PC-9 (cell line): ENCODE results near the gene ITPR3. TPM values are rescaled to one million over a fixed set of nuclear protein-coding genes. Genes with fewer than 3 reads are reported as not detected.

Experiments used
- BruUV-seq: library from RNA; stranded (reverse); fragments of 400-500 nt; replicated peaks from 2 replicates; lab custom pipeline; 2021; lab: Mats Ljungman, UMichigan
- CTCF ChIA-PET: fragments of 300-600 bp; sonication (Branson Sonifier 250); formaldehyde crosslinking; loops from one replicate; lab custom pipeline; 2022; ENCODE audit warnings: antibody characterized with exemption; lab: Charles Lee
- POLR2A ChIA-PET: fragments of 300-600 bp; sonication (Branson Sonifier 250); formaldehyde crosslinking; loops from one replicate; lab custom pipeline; 2022; ENCODE audit warnings: antibody characterized with exemption; ENCODE audit not compliant: unreplicated experiment; lab: Charles Lee
- DNase-seq, 2 experiments: peaks; one replicate each; pipeline versions ENCODE4 v3.0.0 to v3.0.0-alpha.2; 2015 to 2022; ENCODE audit warnings: mixed read lengths in 1 of 2
- H2AFZ ChIP-seq: fragments of 200-600 bp; sonication (generic); 2 replicates; pipeline ENCODE4 v1.8.1; 2017; ENCODE audit warnings: antibody characterized with exemption
- H3F3A ChIP-seq: fragments of 200-600 bp; sonication (generic); 2 replicates; pipeline ENCODE4 v1.8.1; 2017; ENCODE audit warnings: antibody characterized with exemption, mild to moderate bottlenecking, low read depth; ENCODE audit not compliant: insufficient read depth
- H3K27ac ChIP-seq: fragments of 200-600 bp; sonication (generic); 2 replicates; pipeline ENCODE4 v1.6.1; 2016; ENCODE audit warnings: mixed run types
- H3K27me3 ChIP-seq: fragments of 200-600 bp; sonication (generic); 2 replicates; pipeline ENCODE4 v1.6.1; 2016; ENCODE audit warnings: low read depth, mixed run types; ENCODE audit not compliant: insufficient read depth
- H3K36me3 ChIP-seq: fragments of 200-600 bp; sonication (generic); 2 replicates; pipeline ENCODE4 v1.6.1; 2016; ENCODE audit warnings: low read depth, mixed run types
- H3K4me1 ChIP-seq: fragments of 200-600 bp; sonication (generic); replicated peaks from 2 replicates; pipeline ENCODE4 v1.6.1; 2016; ENCODE audit warnings: mixed run types; ENCODE audit not compliant: insufficient read depth
- H3K4me2 ChIP-seq: fragments of 200-600 bp; sonication (generic); 2 replicates; pipeline ENCODE4 v1.6.1; 2017; ENCODE audit warnings: mixed run types
- H3K4me3 ChIP-seq: fragments of 200-600 bp; sonication (generic); 2 replicates; pipeline ENCODE4 v1.6.1; 2016; ENCODE audit warnings: mixed run types
- H3K79me2 ChIP-seq: fragments of 200-600 bp; sonication (generic); 2 replicates; pipeline ENCODE4 v1.6.1; 2017; ENCODE audit warnings: low read depth, mixed run types
- H3K9me2 ChIP-seq: fragments of 200-600 bp; sonication (generic); 2 replicates; pipeline ENCODE4 v1.8.1; 2017; ENCODE audit warnings: mild to moderate bottlenecking; ENCODE audit not compliant: insufficient read depth
- H3K9me3 ChIP-seq: fragments of 200-600 bp; sonication (generic); 2 replicates; pipeline ENCODE4 v1.8.1; 2016; ENCODE audit warnings: low read depth; ENCODE audit not compliant: insufficient read depth
- H4K20me1 ChIP-seq: fragments of 200-600 bp; sonication (generic); 2 replicates; pipeline ENCODE4 v1.8.1; 2017; ENCODE audit not compliant: insufficient read depth
- CTCF ChIP-seq: fragments of 200-600 bp; sonication (generic); conservative IDR thresholded peaks from 2 replicates; pipeline ENCODE4 v1.6.1; 2017; ENCODE audit warnings: mixed run types, antibody characterized with exemption, mild to moderate bottlenecking, moderate library complexity
- EZH2 ChIP-seq: fragments of 200-600 bp; sonication (generic); IDR thresholded peaks from 2 replicates; pipeline ENCODE4 v1.8.0; 2017; ENCODE audit warnings: antibody characterized with exemption, low read depth
- intact Hi-C: fragments of 100-400 bp; cut with micrococcal nuclease; formaldehyde crosslinking; loops from one replicate; pipeline ENCODE4 v1.10.0; 2022; ENCODE audit not compliant: unreplicated experiment
- total RNA-seq: library from RNA; stranded (reverse); gene quantifications from 2 replicates; pipeline ENCODE4 v1.2.3, GENCODE V29; 2021

ITPR3 gene
- total RNA-seq, 1 experiment from 2014 or later: 86.9 TPM

DNA sequence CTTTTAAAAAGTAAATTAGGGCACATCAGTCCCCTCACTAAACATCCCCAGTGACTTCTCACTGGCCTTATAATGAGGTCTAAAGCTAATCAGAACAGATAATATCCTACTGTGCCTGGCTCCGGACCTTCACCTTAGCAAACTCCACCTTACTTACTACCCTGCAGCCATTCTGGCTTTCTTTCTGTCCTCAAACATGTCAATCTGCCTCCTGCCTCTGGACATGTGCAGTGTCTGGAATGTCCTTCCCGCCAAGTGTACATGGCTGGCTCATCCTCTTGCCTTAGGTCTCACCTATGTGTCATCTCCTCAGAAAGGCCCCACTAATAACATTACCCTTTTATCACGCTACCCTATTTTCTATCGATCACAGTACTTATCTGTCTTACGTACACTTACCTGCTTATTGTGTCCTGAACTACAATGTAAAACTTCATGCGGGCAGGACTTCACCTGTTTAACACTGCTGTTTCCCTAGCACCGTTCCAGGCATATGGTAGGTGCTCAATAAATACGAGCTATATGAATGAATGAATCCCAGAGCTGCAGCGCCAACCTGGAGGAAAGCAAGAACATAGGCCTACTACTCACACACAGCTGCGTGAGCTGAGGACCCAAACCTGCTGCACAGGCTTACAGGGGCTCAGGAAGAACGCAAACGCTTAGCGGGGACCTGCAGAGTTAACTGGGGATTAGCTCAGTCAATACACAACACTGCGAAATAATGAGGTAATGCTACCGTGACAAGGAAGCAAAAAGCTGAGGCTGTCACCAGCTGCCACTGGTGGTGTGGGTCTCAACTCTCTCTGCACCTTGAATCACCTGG lies 89.4 kb downstream of the ITPR3 start:
- Histone ChIP-seq H3K36me3 (peaks cover 24% of the 10 kb centered on the region; the same call in 1 of the 2 replicates), H2AFZ (peak overlapping the region; percentile 93), H3K9me2 (no peaks in the 10 kb centered on the region), H3K9me3 (no peaks in the 10 kb centered on the region), H3K4me2 (peak overlapping the region; percentile 99), H3K4me1 (peaks cover 20% of the 10 kb centered on the region), H3K27me3 (no peaks in the 10 kb centered on the region), H3K27ac (no peak overlapping the region), H4K20me1 (no peaks in the 10 kb centered on the region), H3K79me2 (peaks cover 29% of the 10 kb centered on the region), H3F3A (peaks cover 5% of the 10 kb centered on the region; the same call in 1 of the 2 replicates), H3K4me3 (peak overlapping the region; percentile 74)
- TSS peak; percentile 60 for BruUV-seq
- intact Hi-C loops: loop anchor here (1.0 to 2.0 kb wide), 2 partner anchors 52 to 444 kb away; no protein-coding TSS in a partner anchor
- DNase-seq: no peak
- POLR2A ChIA-PET: interaction anchor here (0.7 kb wide), 1 partner anchor 61 kb away, joined by 12 read pairs; no protein-coding TSS in a partner anchor
- CTCF ChIA-PET: interaction anchor here (0.5 to 1.8 kb wide), 5 partner anchors 12 to 61 kb away, joined by 3 to 16 read pairs (median 5); no protein-coding TSS in a partner anchor
- TF ChIP-seq EZH2 (no peak), CTCF (no peak)

DNA sequence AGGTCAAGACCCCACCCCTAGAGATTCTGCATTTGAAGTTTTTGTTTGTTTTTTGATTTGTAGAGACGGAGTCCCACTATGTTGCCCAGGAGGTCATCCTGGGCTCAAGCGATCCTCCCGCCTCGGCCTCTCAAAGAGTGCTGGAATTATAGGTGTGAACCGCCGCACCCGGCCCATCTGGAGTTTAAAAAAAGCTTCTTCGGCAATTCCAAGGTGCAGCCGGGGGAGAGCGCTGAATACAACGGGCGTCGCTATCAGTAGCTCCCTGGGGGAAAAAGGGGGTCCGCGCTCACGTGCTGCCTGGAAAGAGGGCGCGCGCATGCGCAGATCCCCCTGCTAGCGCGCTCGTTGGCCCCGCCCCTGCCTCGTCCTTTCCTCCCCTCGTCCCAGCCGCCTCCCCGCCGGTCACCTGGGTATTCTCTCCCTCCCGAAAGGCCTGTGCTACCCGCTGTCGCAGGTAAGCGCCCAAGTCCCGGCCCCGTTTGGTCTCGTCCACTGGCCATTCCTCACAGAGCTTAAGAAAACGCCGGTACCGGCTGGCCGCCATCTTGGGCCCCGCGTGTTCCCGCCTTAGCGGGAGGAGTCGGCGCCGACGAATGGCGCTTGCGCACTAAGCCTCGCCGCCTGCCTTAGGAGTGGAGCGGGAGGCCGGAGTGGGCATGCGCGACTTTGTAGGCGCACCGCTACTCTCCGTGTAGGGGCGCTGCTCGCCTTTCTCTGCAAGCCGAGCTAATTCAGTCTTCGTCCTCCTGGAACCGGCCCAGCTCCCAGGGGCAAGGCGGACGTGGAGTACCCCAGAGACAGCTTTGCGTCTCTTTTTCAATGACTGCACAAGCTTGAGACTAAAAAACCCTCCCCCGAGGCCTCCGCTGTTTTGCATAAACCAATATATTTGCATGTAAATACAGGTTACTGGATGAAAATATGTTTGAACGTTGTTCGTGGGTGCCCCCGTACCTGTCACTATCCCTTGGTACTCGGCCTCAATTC lies 90.3 kb downstream of the ITPR3 start, which contains the start of gene UQCC2:
UQCC2 (minus strand) TSS at position 561 of the 990 bp plus-strand sequence; CDS start at position 547, 14 bp downstream.
- Histone ChIP-seq H3K27me3 (no peaks in the 10 kb centered on the region), H4K20me1 (no peaks in the 10 kb centered on the region), H3K9me3 (no peaks in the 10 kb centered on the region), H3K4me1 (peaks cover 30% of the 10 kb centered on the region), H3K36me3 (peaks cover 24% of the 10 kb centered on the region; the same call in 1 of the 2 replicates), H3F3A (peaks cover 4% of the 10 kb centered on the region; the same call in 1 of the 2 replicates), H2AFZ (peak within 1 kb of the TSS; percentile 93), H3K27ac (peak within 1 kb of the TSS; percentile 78), H3K4me3 (peak within 1 kb of the TSS; percentile 74), H3K4me2 (peak within 1 kb of the TSS; percentile 99), H3K79me2 (peaks cover 23% of the 10 kb centered on the region), H3K9me2 (no peaks in the 10 kb centered on the region)
- DNase-seq: peak; percentile 85 to 95
- intact Hi-C loops: loop anchor here (1.0 to 2.0 kb wide), 2 partner anchors 51 to 443 kb away; no protein-coding TSS in a partner anchor
- CTCF ChIA-PET: interaction anchor here (0.5 to 1.8 kb wide), 30 partner anchors 11 to 1313 kb away, joined by 3 to 16 read pairs (median 4); no protein-coding TSS in a partner anchor
- no TSS peak for BruUV-seq
- POLR2A ChIA-PET: interaction anchor here (0.5 to 0.7 kb wide), 8 partner anchors 10 to 1006 kb away, joined by 4 to 12 read pairs (median 6); no protein-coding TSS in a partner anchor
- TF ChIP-seq EZH2 (no peak), CTCF (peak; percentile 76)
